Subcutaneous adipose tissue (tissue), 4 donors: ENCODE results near the gene ITSN1. TPM values are rescaled to one million over a fixed set of nuclear protein-coding genes. Genes with fewer than 3 reads are reported as not detected.

Source experiments
- total RNA-seq, 4 donors: library from RNA; depleted of rRNA; stranded (reverse); fragments of >200 nt; gene quantifications; one replicate each; pipeline ENCODE4 v1.1.0, GENCODE V29; 2016
- TF ChIP-seq, protein P1 (sequence below): fragments of 450-650 bp; IDR thresholded peaks from one replicate; pipeline ENCODE4 v1.5.1; 2016; ENCODE audit warnings: low read depth, mild to moderate bottlenecking, control low read depth, antibody characterized with exemption, moderate library complexity

Gene ITSN1
- total RNA-seq, 4 donors from 2014 or later = 110 to 241 (median 116) TPM

DNA sequence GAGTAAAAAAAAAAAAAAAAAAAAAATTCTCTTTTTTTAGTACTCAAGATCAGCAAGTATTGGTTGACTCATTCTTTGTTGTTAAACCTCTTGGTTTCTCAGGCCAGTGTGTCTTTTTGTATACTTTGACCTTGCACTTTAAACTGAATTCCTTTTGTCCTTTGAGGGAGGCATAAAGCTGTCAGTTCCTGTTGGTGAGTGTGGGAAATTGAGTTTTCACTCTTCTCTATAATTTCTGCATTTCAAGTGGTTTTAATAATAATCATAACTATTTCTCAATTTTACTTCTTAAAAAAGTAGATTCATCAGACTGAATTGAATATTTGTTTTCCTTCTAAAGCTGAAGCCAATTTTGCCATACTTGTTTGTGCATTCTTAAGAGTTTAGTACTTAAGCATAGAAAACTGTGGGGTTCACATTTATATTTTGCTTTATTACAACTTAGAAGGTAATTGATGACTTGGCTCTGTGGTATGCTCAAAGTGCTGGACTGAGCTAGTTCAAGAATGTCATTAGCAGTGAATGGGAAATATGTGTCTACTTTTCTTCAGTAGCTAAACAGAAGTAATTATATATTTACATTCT lies 43.4 kb downstream of the ITSN1 start:
- TF ChIP-seq, protein P1, sequence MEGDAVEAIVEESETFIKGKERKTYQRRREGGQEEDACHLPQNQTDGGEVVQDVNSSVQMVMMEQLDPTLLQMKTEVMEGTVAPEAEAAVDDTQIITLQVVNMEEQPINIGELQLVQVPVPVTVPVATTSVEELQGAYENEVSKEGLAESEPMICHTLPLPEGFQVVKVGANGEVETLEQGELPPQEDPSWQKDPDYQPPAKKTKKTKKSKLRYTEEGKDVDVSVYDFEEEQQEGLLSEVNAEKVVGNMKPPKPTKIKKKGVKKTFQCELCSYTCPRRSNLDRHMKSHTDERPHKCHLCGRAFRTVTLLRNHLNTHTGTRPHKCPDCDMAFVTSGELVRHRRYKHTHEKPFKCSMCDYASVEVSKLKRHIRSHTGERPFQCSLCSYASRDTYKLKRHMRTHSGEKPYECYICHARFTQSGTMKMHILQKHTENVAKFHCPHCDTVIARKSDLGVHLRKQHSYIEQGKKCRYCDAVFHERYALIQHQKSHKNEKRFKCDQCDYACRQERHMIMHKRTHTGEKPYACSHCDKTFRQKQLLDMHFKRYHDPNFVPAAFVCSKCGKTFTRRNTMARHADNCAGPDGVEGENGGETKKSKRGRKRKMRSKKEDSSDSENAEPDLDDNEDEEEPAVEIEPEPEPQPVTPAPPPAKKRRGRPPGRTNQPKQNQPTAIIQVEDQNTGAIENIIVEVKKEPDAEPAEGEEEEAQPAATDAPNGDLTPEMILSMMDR = no peak

DNA sequence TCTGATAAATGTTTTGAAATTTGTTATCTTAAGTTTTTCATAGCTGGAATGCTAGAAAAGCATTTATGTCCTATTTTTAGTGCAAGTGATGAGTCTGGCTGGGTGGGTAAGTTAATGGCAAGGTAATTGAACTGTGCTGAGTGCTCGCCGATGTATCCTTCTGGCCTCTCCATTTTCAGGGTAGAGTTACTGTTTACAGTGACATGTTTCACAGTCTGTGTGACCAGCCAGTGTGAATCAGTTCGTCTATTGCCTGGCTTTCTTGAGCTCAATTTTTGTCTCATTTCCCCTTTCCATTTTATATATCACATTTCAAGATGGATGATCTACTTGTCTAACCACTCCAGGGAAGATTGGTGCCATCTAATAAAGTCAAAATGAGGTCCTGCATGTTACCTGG lies 44.1 kb downstream of the ITSN1 start:
- TF ChIP-seq, protein P1 = no peak

DNA sequence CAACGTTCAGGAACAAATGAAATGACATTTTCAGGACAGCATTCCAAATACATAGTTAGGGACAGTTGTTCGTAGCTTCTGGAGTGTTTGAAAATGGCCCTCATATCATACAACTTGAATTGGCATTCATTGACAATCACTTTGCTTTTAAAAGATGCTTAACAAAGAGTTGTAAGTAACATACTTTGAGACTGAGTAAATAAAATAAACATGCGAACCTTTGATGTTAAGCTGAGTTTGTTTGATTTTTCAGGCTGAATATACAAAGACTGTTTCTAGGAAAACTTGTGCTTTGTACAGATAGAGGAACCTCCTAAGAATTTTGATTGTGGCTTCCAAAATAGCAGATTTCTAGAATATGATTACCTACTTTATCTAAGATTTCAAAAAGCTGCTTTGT lies 45.3 kb downstream of the ITSN1 start:
- TF ChIP-seq, protein P1 = no peak

DNA sequence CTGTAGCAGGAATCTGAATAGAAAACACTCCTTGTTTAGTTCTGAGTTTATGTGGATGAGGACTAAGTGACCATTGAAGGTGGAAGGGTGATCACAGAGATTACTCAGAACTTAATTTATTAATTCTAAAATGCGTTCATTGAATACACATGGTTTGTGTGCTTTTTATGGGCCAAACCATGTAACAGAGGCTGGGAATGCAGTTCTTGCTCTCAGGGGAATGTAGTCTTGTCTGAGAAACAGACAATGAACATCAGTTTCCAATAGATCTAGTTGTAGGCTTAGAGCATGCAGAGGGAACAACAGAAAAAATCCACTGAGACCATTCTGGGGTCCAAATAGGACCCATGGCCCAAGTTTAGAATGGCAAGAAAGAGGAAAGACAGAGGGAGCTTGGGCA lies 46.1 kb downstream of the ITSN1 start:
- TF ChIP-seq, protein P1 = no peak

DNA sequence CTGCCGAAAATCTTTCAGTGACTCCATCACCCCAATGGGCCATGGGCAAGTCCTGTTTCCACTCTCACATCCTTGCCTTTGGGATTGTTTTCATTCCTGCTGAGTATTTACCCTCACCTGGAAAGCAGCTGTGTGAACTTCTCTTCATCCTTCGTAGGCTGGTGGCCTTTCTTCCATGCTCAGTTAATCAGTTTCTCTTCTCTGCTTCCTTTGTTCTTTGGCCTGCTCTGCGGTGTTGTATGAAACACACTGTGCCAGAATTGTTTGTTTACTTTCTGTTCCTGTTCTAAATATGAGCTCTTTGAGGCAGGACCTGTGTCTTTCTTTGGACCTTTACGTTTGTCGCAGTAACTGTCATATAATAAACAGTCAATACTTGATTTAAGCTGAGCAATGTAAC lies 48.6 kb downstream of the ITSN1 start:
- TF ChIP-seq, protein P1 = no peak

DNA sequence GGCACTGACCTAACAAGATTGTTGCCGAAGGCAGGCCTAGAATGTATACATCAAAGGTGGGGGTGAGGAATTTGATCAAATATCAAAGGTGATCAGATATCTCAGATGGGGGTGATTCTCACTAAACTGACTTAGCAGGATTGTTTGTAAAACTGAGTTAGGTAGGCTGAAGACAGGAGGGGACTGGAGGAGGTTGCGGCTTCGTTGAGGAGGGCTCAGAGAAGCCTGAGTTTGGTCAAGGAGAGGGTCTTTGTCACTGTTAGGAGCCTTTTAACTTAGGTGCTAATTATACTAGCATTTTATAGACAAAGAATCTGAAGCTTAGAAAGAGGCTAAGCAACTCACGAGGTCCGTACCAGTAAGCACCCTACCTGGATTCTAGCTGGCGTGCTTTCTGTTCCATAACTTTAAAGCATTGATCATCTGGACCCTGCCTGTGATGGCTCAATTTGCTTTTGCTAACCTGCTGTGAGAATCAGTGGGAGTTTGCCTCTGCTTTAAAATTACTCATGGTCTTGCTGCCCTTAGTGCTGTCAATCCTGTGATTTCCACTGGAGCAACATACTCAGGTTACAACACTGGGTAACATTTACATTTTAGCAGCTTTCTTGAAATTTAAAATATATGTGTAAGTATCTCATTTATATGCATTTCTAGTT lies 49.8 kb downstream of the ITSN1 start:
- TF ChIP-seq, protein P1 = no peak

DNA sequence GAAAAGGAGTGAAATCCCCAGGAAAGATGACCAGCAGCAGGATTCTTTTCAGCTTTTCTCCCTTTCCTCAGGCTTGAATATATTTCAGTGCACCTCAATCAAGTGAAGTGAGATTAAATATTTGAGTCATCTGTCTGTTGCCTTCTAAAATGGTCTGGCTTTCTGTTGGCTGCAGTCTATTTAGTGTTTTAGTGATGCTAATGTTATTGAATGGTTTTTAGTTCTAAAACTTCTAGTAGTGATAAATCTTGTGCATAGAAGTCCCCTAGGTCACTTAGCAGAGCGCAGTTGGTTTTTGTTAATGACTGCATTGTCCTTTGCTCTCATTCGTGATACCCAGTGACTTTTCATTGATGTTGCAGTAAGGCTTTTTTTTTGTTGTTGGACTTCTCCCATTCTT lies 53.5 kb downstream of the ITSN1 start:
- TF ChIP-seq, protein P1 = no peak
